Neural cell (in vitro differentiated cells): ENCODE results near the gene HNRNPCL1. TPM values are rescaled to one million over a fixed set of nuclear protein-coding genes. Genes with fewer than 3 reads are reported as not detected.
"Not testable (repeated sequence)": the region's sequence is repeated elsewhere in the genome, so short reads cannot be mapped to it uniquely, and the experiment has no call there.

Source experiments
- H2AFZ ChIP-seq: fragments of 200-600, 300-800 bp; sonication (generic), shearing (Covaris generic); 2 replicates; pipeline ENCODE4 v1.6.0; 2014; ENCODE audit warnings: low read depth, mild to moderate bottlenecking, antibody characterized with exemption, low read length, moderate library complexity
- H3F3A ChIP-seq: fragments of 200-600 bp; shearing (Covaris generic); 2 replicates; pipeline ENCODE4 v1.6.1; 2016; ENCODE audit warnings: mild to moderate bottlenecking, moderate library complexity, mixed read lengths, antibody characterized with exemption, low read length; ENCODE audit not compliant: insufficient read depth, poor library complexity, severe bottlenecking
- H3K27ac ChIP-seq: fragments of 200-600, 300-800 bp; sonication (generic), shearing (Covaris generic); 2 replicates; pipeline ENCODE4 v1.5.1; 2014; ENCODE audit warnings: mild to moderate bottlenecking, low read length, moderate library complexity
- H3K27me3 ChIP-seq: fragments of 300-800, 200-600 bp; sonication (generic), shearing (Covaris generic); 2 replicates; pipeline ENCODE4 v1.6.0; 2014; ENCODE audit warnings: mild to moderate bottlenecking, low read depth, low read length, moderate library complexity; ENCODE audit not compliant: insufficient read depth
- H3K36me3 ChIP-seq: fragments of 300-800, 200-600 bp; sonication (generic), shearing (Covaris generic); 2 replicates; pipeline ENCODE4 v1.5.1; 2014; ENCODE audit warnings: mild to moderate bottlenecking, antibody characterized with exemption, low read length, moderate library complexity; ENCODE audit not compliant: insufficient read depth
- H3K4me2 ChIP-seq: fragments of 300-800, 200-600 bp; sonication (generic), shearing (Covaris generic); 2 replicates; pipeline ENCODE4 v1.6.0; 2014; ENCODE audit warnings: mild to moderate bottlenecking, low read length
- H3K4me3 ChIP-seq: fragments of 300-800, 200-600 bp; sonication (generic), shearing (Covaris generic); 2 replicates; pipeline ENCODE4 v1.5.1; 2014; ENCODE audit warnings: mild to moderate bottlenecking, low read length, moderate library complexity
- H3K79me2 ChIP-seq: fragments of 200-600 bp; shearing (Covaris generic); replicated peaks from 2 replicates; pipeline ENCODE4 v1.6.0; 2014; ENCODE audit warnings: mild to moderate bottlenecking, low read length, moderate library complexity; ENCODE audit not compliant: insufficient read depth
- H3K9ac ChIP-seq: fragments of 300-800, 200-600 bp; sonication (generic), shearing (Covaris generic); 2 replicates; pipeline ENCODE4 v1.6.1; 2016; ENCODE audit warnings: mild to moderate bottlenecking, low read length, mixed read lengths
- H3K9me2 ChIP-seq: fragments of 200-600 bp; shearing (Covaris generic); 2 replicates; pipeline ENCODE4 v1.6.1; 2016; ENCODE audit warnings: mild to moderate bottlenecking, low read length, mixed read lengths; ENCODE audit not compliant: insufficient read depth
- H3K9me3 ChIP-seq: fragments of 200-600, 300-800 bp; sonication (generic), shearing (Covaris generic); 2 replicates; pipeline ENCODE4 v1.6.1; 2016; ENCODE audit warnings: mild to moderate bottlenecking, mixed run types, low read length, moderate library complexity, mixed read lengths
- H4K20me1 ChIP-seq: fragments of 200-600 bp; shearing (Covaris generic); 2 replicates; pipeline ENCODE4 v1.6.1; 2016; ENCODE audit warnings: mild to moderate bottlenecking, mixed run types; ENCODE audit not compliant: insufficient read depth
- CTCF ChIP-seq: fragments of 450-650 bp; IDR thresholded peaks from 2 replicates; pipeline ENCODE4 v1.5.1; 2014; ENCODE audit warnings: antibody characterized with exemption, mild to moderate bottlenecking, moderate library complexity; ENCODE audit not compliant: poor library complexity, severe bottlenecking
- EP300 ChIP-seq: fragments of 450-650 bp; conservative IDR thresholded peaks from 2 replicates; pipeline ENCODE4 v1.6.1; 2014; ENCODE audit warnings: antibody characterized with exemption, mild to moderate bottlenecking, moderate library complexity; ENCODE audit not compliant: poor library complexity, severe bottlenecking
- EZH2 ChIP-seq: fragments of 200-600, 300-800 bp; shearing (Covaris generic), sonication (generic); IDR thresholded peaks from 2 replicates; pipeline ENCODE4 v1.6.1; 2014; ENCODE audit warnings: antibody characterized with exemption, low read length, borderline replicate concordance, mild to moderate bottlenecking; ENCODE audit not compliant: insufficient read depth, poor library complexity, severe bottlenecking
- MXI1 ChIP-seq: fragments of 450-650 bp; conservative IDR thresholded peaks from 2 replicates; pipeline ENCODE4 v1.6.1; 2014; ENCODE audit warnings: antibody characterized with exemption, mild to moderate bottlenecking; ENCODE audit not compliant: poor library complexity, severe bottlenecking
- POLR2AphosphoS5 ChIP-seq: IDR thresholded peaks from 2 replicates; pipeline ENCODE4 v1.6.1; 2012
- RAD21 ChIP-seq: fragments of 450-650 bp; conservative IDR thresholded peaks from 2 replicates; pipeline ENCODE4 v1.6.1; 2014; ENCODE audit warnings: antibody characterized with exemption, mild to moderate bottlenecking, moderate library complexity
- SMC3 ChIP-seq: fragments of 450-650 bp; conservative IDR thresholded peaks from 2 replicates; pipeline ENCODE4 v1.6.1; 2014; ENCODE audit warnings: antibody characterized with exemption, mild to moderate bottlenecking, moderate library complexity; ENCODE audit not compliant: poor library complexity
- TAF1 ChIP-seq: IDR thresholded peaks from 2 replicates; pipeline ENCODE4 v1.6.1; 2012; ENCODE audit warnings: low read depth
- polyA plus RNA-seq: library from polyadenylated mRNA; depleted of rRNA; stranded (reverse); fragments of >200 nt; gene quantifications from 2 replicates; pipeline ENCODE4 v1.2.3, GENCODE V29; 2014
- TF ChIP-seq, protein P1 (sequence below): IDR thresholded peaks from 2 replicates; pipeline ENCODE4 v1.6.1; 2012; ENCODE audit warnings: borderline replicate concordance

HNRNPCL1 gene
- polyA plus RNA-seq, 1 donor from 2014 or later = not detected

- Histone ChIP-seq H3K9me3 (no peaks in the 10 kb centered on the region), H3K27me3 (no peaks in the 10 kb centered on the region), H3K9me2 (no peaks in the 10 kb centered on the region), H3K36me3 (no peaks in the 10 kb centered on the region), H3F3A (no peaks in the 10 kb centered on the region), H3K27ac (no peak overlapping the region), H3K79me2 (no peaks in the 10 kb centered on the region), H4K20me1 (no peaks in the 10 kb centered on the region), H3K4me2 (no peak overlapping the region), H3K9ac (no peak overlapping the region), H3K4me3 (no peak overlapping the region), H2AFZ (no peak overlapping the region)
- TF ChIP-seq EZH2 = no peak
- no peak for TF ChIP-seq RAD21
- no peak for TF ChIP-seq TAF1
- no peak for TF ChIP-seq SMC3
- no peak for TF ChIP-seq EP300
- no peak for TF ChIP-seq MXI1
- no peak for TF ChIP-seq POLR2AphosphoS5
- TF ChIP-seq, protein P1, sequence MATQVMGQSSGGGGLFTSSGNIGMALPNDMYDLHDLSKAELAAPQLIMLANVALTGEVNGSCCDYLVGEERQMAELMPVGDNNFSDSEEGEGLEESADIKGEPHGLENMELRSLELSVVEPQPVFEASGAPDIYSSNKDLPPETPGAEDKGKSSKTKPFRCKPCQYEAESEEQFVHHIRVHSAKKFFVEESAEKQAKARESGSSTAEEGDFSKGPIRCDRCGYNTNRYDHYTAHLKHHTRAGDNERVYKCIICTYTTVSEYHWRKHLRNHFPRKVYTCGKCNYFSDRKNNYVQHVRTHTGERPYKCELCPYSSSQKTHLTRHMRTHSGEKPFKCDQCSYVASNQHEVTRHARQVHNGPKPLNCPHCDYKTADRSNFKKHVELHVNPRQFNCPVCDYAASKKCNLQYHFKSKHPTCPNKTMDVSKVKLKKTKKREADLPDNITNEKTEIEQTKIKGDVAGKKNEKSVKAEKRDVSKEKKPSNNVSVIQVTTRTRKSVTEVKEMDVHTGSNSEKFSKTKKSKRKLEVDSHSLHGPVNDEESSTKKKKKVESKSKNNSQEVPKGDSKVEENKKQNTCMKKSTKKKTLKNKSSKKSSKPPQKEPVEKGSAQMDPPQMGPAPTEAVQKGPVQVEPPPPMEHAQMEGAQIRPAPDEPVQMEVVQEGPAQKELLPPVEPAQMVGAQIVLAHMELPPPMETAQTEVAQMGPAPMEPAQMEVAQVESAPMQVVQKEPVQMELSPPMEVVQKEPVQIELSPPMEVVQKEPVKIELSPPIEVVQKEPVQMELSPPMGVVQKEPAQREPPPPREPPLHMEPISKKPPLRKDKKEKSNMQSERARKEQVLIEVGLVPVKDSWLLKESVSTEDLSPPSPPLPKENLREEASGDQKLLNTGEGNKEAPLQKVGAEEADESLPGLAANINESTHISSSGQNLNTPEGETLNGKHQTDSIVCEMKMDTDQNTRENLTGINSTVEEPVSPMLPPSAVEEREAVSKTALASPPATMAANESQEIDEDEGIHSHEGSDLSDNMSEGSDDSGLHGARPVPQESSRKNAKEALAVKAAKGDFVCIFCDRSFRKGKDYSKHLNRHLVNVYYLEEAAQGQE = no peak
- no peak for TF ChIP-seq CTCF
Measured at GRCh38 chr1:12851779-12852178, 3.3 kb upstream of the HNRNPCL1 start.

DNA sequence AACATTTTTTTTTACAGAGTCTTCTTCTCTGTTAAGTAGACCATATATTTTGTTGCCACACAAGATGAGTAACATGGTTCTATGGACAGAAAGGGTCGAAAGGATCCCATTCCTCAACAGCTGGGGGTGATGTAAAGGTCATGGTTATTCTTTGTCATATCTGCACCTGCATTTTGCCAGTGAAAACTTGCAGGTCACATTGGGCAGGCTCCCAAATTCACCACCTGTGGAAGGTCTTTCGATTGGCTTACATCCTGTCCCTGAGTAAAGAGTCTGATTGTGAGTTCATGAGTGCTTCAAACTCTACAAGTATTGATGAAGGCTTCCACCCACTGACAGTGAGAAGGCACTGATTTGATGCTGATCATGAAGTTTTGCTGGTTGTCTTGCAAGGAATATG is 15.3 kb downstream of the HNRNPCL1 start:
- H3K9ac ChIP-seq, H4K20me1 ChIP-seq, H3K27ac ChIP-seq, H3K9me3 ChIP-seq, H2AFZ ChIP-seq, H3K4me3 ChIP-seq, H3K27me3 ChIP-seq, H3K9me2 ChIP-seq, H3K79me2 ChIP-seq, H3F3A ChIP-seq, H3K36me3 ChIP-seq, H3K4me2 ChIP-seq: not testable (repeated sequence)

- not testable (repeated sequence) for H4K20me1 ChIP-seq, H3K27me3 ChIP-seq, H3K9me3 ChIP-seq, H3K36me3 ChIP-seq, H3K9ac ChIP-seq, H3F3A ChIP-seq, H3K79me2 ChIP-seq, H3K9me2 ChIP-seq, H3K4me3 ChIP-seq, H3K27ac ChIP-seq, H3K4me2 ChIP-seq, H2AFZ ChIP-seq
Measured at GRCh38 chr1:12831310-12831709, 17.2 kb downstream of the HNRNPCL1 start, which contains the start of gene PRAMEF11. Gene PRAMEF11 (minus strand): TSS chr1:12831410. CDS start chr1:12828789, 2,621 bp downstream.

DNA sequence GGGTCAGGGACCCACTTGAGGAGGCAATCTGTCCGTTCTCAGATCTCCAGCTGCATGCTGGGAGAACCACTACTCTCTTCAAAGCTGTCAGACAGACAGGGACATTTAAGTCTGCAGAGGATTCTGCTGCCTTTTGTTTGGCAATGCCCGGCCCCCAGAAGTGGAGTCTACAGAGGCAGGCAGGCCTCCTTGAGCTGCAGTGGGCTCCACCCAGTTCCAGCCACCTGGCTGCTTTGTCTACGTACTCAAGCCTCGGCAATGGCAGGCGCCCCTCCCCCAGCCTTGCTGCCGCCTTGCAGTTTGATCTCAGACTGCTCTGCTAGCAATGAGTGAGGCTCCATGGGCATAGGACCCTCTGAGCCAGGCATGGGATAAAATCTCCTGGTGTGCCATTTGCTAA is 29.5 kb downstream of the HNRNPCL1 start:
- H4K20me1 ChIP-seq, H3K4me2 ChIP-seq, H3K27me3 ChIP-seq, H2AFZ ChIP-seq, H3K27ac ChIP-seq, H3K9me2 ChIP-seq, H3K4me3 ChIP-seq, H3K9me3 ChIP-seq, H3K36me3 ChIP-seq, H3K79me2 ChIP-seq, H3K9ac ChIP-seq, H3F3A ChIP-seq: not testable (repeated sequence)
